ENCODE results near the gene UBL4A. TPM values are rescaled to one million over a fixed set of nuclear protein-coding genes. Genes with fewer than 3 reads are reported as not detected.

The UBL4A gene
- total RNA-seq, 1 donor, result 54.4 TPM

DNA sequence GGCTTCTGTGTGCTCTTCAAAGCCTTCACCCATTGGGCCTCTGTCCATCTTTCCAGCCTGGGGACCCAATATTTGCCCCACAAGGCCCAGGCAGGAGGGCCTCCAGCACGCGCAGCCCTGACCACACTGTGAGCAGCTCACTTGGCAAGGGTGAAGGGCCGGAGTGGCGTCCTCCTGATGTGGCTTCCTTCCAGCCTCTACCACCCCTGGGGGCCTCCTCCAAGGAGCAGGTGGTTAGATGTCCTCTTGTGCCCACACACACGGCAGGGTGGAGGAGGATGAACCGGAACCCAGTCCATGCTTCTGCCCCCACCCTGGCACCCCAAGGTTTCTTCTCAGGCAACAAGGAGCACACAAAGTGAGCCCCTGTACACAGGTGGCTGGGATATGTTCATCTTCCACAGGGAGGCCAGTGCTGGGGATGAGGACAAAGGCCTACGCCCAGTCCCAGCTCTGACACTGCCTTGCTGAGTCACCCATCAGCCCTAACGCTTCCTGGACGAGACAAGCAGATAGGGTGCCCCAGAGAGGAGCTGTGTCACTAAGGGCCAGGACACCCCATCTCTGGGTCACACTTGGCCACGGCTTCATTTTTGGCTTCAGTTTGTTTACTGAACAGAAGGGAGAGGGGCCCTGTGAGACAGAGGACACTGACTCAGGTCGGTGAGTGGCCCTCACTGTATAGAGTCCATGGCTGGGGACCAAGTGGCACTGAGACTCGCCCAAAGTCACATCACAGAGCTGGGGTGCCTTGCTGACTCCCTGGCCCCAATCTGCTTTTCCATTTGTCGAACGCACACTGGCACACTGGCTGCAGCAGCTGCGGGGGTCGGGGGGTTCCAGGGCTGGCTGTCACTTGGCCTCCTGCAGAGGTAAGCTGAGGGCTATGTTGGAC is 1.9 kb downstream of the UBL4A start:
- DNase-seq (ENCODE audit: low read depth in 2 of 3, low spot score in 2 of 3), result no peak

DNA sequence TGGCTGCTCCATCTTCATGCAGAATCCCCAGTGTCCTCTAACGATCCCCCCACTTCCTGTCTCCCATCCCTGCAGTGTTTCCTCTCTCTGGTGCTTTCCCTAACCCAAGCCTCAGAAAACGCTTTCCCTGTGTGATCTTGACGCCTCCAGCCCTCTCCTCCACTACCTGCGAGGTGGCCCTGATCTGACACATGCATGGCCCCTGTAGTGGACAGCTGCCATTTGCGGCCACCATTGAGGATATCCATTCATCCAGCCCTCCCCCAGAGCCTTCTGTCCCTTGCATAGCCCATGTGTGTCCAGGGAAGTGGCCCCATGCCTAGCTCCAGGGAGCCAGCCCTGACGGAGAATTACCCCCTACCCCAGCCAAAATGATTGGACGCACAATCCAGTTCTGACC is 3.1 kb downstream of the UBL4A start:
- DNase-seq (ENCODE audit: low read depth in 2 of 3, low spot score in 2 of 3), result no peak

DNA sequence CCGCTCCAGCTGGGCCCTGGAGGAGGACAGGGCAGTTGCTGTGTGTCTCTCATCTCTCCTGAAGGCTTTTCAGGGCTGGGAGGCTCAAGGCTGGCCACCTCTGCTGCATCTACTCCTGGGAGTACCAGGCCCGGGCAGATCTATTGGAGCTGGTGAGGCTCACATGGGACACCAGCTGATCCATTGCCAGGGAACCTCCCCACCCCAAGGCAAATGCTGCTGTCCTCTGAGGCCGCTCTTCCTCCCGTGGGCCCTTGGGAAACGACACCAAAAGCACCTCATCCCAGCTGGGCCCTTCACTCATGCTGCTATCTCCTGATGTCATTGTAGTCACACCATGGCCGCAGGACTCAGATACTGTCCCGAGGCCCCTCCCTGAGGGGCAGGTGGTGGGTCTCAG is 3.6 kb downstream of the UBL4A start:
- no peak for DNase-seq (ENCODE audit: low read depth in 2 of 3, low spot score in 2 of 3)

DNA sequence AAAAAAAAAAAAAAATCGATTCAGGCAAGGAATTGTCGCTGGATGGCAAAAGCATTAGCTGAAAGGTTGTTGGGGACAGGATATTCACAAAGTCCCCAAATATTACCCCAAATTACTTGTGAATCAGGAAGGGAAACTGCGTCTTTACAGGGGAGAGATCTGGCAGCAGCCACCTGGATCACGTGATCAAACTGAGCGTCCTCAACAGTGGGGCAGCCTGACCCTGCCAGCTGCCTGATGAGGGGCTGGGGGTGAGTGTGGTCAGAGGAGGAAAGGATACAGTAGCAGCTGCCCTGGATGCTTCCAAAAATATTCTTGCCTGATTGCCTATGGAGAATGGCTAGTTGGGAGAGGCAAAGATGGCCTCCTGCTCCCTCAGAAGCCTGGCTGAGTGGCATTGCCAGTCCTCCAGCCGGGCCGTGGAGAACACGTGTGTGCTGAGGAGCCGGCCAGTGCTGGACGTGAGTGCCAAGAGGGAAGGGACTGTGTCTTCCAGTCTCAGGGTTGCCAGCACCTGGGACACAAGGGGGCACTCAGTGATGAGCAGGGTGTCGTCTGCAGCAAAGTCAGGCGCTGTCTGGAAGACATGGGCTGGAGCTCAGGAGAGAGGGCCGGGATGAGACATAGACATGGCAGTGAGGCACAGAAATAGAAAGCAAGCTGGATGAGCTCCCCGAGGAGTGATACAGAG is 4.4 kb downstream of the UBL4A start:
- no peak for DNase-seq (ENCODE audit: low read depth in 2 of 3, low spot score in 2 of 3)

DNA sequence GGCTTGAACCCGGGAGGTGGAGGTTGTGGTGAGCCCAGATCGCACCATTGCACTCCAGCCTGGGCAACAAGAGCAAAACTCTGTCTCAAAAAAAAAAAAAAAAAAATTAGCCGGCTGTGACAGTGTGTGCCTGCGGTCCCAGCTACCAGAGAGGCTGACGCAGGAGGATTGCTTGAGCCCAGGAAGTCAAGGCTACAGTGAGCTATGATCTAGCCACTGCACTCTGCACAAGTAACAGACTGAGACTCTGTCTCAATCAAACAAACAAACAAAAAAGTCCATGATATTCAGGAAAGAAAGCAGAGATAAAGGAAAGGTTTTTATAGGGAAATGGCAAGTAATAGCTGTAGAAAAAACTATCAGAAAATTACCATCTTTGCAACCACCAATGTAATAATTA is 5.2 kb downstream of the UBL4A start:
- no peak for DNase-seq (ENCODE audit: low read depth in 2 of 3, low spot score in 2 of 3)

DNA sequence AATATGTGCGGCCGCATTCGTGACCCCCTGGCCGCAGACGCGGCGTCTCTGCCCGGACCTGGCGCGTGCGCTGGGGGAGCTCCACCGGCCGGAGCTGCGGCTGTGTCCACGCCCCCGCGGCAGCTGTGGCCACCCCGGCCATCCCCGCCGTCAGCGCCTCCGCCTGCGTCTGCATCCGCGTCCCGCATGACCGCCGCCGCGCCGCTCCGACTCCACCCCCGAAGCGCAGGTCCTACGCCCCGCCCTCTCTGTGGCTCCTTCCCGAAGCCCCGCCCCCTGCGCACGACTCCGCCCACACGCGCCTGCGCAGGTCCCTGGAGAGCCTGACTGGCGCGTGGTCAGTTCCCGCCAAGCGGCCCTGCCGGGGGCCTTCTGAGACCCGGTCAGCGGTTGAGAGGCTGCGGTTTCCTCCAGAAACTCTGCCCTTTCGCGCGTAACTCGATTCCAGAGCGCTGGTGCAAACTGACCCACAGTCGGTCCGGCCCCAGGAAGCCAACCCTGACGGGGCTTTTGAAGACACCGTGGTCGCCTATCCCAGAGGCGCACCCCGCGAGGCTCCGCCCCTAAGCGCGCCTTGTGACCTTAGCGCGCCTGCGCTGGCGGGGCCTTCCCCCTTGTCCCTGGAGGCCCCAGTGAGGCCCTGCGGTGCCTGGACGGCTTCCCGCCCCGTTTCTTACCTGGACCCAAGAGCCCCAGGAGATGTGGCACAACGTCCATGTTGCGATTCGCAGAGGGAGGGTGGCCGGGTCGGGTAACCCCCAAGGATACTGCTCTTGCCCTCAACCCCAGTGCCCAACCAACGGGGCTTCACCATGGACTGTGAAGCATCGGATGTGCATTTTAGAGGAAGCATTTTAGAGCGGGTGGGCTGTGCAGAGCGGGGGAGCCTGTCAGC is 7.4 kb downstream of the UBL4A start, which contains the start of gene LAGE3:
Gene LAGE3 (minus strand): TSS at position 554 of the 895 bp plus-strand sequence. CDS start 366 bp downstream, at position 188.
- peak; percentile 84 to 90 (median 85) for DNase-seq (ENCODE audit: low read depth in 2 of 3, low spot score in 2 of 3)

DNA sequence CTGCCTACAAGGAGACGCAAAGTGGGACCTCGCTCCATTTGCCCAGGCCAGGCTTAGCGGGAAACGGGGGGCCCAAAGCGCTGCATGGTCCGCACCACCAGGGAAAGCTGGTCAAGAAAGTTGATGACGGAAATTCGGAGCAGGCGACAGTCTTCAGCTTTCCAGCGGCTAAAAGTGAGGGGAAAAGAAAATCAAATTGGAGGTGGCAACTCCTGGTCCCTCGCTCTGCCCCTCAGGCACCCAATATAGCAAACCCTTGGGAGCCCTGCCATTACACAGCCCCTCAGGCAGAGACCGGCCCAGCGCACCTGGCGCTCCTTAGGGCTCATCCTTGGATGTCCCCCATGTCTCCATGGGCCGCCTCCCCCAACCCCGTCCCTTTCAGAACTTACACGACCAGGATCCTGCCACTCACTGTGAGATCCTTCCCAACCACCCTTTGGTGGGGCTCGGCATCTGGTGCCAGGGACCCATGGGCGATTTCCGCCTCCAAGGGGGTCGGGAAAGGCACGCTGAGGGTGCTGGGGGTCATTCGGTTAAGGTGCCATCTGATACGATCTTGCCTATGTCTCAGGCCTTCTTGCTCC is 8.4 kb downstream of the UBL4A start:
- DNase-seq (ENCODE audit: low read depth in 2 of 3, low spot score in 2 of 3), result no peak

DNA sequence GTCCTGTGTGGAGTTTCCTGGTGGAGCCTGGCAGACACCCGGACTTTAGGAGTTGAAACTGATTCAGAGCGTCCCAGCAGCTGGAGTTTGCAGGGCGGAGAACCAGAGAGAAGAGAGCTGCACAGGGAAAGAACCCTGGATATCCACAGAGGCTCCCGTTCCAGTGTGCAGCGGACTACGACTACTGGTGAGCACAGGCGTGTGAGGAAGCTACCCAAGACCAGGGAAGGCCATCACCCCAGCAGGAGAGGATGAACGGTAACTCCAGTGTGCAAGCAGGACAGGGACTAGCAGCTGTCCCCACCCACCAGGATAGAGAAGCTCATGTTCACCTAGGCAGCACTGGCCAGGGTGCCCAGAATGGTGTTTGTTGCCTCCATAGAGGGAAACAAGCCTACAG is 9.6 kb downstream of the UBL4A start:
- DNase-seq (ENCODE audit: low read depth in 2 of 3, low spot score in 2 of 3), result no peak

DNA sequence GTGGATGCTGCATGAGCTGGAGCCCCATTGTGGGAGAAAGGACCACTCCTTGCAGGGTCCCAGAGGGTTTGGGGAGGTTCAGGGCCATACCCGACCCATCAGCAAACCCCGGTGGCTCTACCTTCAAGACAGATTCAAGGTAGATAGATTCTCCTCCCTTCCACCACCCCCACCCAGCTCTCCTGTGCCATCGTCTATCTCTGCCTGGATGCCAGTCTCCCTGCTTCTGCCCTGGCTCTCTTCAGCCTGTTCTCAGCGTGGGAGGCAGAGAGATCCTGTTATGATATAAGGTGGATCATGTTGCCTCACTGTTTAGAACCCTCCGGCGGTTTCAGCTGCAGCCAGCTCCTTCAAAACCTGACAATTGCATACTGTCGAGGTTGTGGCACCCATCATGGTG is 12.7 kb downstream of the UBL4A start:
- no peak for DNase-seq (ENCODE audit: low read depth in 2 of 3, low spot score in 2 of 3)

DNA sequence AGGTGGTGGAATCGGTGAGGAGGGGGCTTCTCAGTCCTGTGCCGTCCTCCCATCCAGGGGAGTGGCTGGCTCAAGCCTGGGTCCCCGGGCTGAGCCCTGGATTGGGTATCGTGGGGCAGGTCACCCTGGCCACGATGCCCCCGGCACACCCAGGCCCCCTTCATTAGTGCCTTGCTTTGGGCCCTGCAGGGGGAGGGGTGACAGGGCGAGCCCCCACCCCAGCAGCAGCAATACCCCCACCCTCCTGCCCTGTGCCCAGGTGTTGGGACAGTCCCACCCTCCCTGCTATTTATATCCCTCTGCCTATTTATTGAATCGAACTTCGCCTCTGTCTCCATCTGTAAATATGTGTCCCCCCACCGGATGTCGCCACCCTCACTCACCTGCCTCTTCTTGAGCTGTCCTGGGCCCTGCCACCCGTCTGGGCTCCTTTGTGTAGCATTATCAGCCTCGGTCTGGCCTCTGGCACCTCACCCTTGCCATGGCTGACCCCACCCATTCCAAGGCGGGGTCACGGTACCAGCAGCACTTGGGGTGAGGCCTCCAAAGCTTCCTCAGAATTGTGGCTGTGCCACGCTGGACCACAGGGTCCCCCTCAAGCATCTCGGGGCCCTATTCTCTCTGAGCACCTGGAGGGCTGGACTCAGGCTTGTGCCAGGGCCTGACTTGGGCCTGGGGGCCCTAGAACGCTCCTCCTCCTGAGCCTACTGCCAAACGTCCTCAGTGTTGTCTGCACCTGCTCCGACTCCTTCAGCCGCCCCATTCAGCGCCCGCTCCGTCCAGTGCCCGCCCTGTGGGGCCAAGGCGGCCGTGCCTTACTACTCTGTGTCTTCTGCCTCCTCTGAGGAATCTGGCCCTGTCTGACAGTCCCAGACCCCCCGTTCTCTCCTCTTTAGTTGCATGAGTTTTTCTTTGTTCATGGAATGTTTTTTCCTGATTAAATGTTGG is 13.5 kb downstream of the UBL4A start:
- DNase-seq (ENCODE audit: low read depth in 2 of 3, low spot score in 2 of 3), result no peak

DNA sequence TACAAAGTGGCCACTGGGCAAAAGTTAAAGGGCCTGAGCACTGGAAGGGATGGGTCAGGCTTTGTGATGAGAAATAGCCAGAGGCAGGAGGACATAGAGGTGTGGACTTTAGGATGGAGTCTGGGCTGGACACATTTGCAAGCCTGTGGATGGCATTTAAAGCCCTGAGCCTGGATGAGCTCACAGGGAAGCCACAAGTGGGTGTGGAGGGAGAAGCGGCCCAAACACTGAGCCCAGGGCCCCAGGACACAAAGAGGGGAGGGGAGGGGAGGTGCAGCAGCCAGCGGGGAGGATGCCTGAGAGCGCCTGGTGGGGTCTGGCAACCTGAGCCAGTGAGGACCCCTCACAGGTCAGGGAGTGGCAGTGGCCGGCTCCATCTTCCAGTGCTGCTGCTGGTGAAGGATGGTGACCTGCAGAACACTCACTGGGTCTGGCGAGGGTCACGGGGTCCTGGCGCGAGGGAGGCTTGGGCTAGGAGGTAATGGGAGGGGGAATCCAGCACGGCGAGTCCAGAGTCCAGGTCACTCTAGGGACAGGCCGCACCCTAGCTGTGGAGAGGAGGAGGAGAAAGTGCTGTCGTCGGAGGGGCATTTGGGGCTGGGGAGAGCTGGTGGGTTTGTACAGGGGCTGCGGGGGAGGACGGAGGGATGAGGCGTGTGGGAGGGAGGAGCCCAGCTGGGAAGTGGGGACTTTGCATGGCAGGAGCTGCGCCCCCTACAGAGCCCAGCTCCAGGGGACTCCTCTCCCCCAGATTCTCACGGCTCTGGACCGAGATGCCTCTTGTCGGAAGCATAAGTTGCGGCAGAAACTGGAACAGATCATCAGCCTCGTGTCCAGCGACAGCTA is 14.4 kb downstream of the UBL4A start:
- no peak for DNase-seq (ENCODE audit: low read depth in 2 of 3, low spot score in 2 of 3)

DNA sequence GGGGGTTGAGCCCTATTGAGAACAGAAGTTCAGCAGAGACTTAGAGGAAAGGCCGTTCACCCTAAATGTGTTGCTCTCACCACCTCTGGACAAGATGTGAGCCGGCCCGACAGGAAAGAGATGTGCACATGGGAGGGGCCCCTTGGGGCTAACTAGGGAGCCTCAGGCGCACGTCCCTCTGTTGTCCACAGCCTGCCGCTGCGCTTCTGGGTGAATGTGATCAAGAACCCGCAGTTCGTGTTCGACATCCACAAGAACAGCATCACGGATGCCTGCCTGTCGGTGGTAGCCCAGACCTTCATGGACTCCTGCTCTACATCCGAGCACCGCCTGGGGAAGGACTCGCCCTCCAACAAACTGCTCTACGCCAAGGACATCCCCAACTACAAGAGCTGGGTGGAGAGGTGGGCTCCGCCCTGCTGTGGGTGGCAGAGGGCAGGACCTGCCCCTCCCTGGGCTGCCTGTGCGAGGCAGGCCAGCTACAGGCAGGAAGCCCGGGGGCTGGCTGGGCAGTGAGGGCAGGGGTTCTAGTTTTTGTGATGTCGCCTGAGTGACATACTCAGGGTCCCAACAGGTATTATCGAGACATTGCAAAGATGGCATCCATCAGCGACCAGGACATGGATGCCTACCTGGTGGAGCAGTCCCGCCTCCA is 15.4 kb downstream of the UBL4A start:
- DNase-seq (ENCODE audit: low read depth in 2 of 3, low spot score in 2 of 3), result no peak

DNA sequence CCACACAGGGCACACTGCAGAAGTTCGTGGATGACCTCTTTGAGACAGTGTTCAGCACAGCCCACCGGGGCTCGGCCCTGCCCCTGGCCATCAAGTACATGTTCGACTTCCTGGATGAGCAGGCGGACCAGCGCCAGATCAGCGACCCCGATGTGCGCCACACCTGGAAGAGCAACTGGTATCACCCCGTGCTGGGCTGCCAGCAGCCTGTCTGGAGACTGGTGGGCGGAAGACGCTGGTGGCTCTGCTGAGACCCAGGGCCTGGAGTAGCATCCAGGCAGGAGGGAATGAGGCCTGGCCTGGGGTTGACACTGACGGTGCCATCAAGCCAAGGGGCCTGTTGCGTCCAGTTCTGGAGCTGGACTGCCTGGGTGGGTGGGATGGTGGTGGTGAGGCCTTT is 16.0 kb downstream of the UBL4A start:
- no peak for DNase-seq (ENCODE audit: low read depth in 2 of 3, low spot score in 2 of 3)

DNA sequence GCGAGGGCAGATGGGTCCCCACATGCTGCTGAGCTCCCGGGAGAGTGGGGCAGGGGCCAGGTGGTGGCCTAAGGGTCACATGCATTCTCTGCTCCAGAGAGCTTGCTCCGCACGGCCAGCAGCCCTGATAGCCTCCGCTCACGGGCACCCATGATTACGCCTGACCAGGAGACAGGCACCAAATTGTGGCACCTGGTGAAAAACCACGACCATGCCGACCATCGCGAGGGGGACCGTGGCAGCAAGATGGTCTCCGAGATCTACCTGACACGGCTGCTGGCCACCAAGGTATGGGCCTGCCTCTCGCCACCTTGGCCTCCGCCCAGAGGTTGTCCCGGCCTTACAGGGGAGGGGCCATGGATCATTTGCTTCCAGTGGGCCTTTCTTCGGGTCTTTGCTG is 16.5 kb downstream of the UBL4A start:
- DNase-seq (ENCODE audit: low read depth in 2 of 3, low spot score in 2 of 3), result no peak

DNA sequence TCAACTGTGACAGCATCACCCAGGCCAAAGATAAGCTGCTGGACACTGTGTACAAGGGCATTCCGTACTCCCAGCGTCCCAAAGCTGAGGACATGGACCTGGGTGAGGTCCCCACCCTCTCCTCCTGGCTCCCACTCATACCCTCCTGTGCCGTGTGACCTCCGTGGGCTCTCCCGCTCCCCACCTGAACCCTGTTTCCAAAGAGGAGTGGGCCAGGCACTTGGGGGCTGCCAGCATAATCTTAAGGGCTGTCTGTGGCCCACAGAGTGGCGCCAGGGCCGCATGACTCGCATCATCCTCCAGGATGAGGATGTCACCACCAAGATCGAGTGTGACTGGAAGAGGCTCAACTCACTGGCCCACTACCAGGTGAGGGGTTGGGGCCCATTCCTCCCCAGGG is 17.3 kb downstream of the UBL4A start:
- DNase-seq (ENCODE audit: low read depth in 2 of 3, low spot score in 2 of 3), result no peak

DNA sequence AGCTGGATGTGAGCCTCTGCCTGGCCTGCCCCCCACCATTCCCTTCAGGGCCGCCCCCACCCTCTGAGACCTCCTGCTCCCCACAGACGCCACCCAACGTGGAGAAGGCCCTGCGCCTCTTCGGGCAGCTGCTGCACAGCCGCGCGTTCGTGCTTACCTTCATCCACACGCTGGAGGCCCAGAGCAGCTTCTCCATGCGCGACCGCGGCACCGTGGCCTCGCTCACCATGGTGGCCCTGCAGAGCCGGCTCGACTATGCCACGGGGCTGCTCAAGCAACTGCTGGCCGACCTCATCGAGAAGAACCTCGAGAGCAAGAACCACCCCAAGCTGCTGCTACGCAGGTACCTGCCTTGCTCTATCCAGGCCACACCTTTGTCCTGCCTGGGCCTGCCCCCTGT is 18.2 kb downstream of the UBL4A start:
- no peak for DNase-seq (ENCODE audit: low read depth in 2 of 3, low spot score in 2 of 3)

DNA sequence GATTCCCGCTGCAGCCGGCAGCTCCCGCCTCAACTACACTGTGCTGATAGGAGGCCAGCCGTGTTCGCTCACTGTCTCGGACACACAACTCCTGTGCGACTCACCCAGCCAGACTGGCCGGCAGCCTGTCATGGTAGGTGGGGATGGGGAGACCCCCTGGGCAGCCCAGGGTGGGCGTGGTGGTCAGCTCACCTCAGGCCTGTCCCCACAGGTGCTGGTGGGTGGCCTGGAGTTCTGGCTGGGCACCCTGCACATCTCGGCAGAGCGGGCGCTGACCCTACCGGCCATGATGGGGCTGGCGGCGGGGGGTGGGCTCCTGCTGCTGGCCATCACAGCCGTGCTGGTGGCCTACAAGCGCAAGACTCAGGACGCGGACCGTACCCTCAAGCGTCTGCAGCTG is 18.9 kb downstream of the UBL4A start:
- DNase-seq (ENCODE audit: low read depth in 2 of 3, low spot score in 2 of 3), result no peak

DNA sequence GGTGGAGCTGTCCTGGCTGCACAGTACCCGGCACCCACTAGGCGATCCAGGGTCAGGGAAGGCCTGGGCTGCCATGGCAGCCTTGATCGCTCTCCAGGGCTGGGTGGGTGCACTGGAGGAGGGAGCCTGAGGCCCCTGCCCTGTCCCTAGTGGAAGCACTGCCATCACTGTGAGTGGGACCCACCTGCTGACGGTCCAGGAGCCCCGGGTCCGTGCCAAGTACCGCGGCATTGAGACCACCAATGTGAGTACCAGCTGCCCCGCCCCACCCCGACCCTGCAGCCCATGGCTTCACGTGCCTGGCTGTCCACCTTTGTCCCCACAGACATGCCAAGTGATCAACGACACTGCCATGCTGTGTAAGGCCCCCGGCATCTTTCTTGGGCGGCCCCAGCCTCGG is 19.5 kb downstream of the UBL4A start:
- DNase-seq (ENCODE audit: low read depth in 2 of 3, low spot score in 2 of 3), result no peak
